ENCODE measurements around the gene SPNS2. TPM values are rescaled to one million over a fixed set of nuclear protein-coding genes. Genes with fewer than 3 reads are reported as not detected.

Gene SPNS2
- total RNA-seq, 1 donor from 2014 or later: 0.34 TPM

DNA sequence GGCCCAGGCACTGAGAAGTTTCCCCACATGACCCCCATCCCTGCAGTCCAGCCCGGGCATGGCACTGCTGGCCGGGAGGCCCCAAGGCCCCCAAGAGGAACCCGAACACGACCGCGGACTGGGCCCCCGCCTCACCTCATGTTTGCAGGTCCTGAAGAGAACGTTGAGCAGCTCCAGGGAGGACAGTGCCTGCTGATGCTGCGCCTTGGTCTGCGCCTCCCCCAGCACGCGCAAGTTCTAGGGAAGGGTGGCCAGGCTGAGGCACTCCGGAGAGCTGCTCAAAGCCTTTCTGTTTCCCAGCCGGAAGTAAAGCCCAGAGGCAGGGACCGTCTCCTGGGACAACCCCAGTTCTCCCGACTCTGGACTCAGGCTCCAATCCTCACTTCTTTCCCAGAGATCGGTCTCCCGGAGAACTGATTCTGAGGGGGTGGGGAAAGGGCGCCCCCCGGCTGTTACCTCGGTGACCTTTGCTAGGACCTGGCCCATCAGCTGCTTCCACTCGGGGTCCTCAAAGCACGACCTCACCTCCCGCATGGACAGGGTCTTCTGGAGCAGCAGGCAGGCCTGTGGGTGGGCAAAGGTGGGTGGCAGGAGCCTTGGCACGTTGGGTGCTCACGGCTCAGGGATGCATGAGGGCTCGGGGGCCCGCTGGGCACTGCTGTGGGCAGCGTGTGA lies 42.8 kb downstream of the SPNS2 start:
- H3K9me3 Mint-ChIP-seq: no peaks in the 10 kb centered on the region
- TF ChIP-seq, protein P1, sequence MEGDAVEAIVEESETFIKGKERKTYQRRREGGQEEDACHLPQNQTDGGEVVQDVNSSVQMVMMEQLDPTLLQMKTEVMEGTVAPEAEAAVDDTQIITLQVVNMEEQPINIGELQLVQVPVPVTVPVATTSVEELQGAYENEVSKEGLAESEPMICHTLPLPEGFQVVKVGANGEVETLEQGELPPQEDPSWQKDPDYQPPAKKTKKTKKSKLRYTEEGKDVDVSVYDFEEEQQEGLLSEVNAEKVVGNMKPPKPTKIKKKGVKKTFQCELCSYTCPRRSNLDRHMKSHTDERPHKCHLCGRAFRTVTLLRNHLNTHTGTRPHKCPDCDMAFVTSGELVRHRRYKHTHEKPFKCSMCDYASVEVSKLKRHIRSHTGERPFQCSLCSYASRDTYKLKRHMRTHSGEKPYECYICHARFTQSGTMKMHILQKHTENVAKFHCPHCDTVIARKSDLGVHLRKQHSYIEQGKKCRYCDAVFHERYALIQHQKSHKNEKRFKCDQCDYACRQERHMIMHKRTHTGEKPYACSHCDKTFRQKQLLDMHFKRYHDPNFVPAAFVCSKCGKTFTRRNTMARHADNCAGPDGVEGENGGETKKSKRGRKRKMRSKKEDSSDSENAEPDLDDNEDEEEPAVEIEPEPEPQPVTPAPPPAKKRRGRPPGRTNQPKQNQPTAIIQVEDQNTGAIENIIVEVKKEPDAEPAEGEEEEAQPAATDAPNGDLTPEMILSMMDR (IDR thresholded peaks at IDR 0.05): peak; percentile 32
- TF ChIP-seq EZH2 (IDR thresholded peaks at IDR 0.05): no peak
- Histone ChIP-seq H3K4me1 (peaks cover 5% of the 10 kb centered on the region), H3K9ac (no peak overlapping the region), H3K36me3 (no peaks in the 10 kb centered on the region), H4K20me1 (ENCODE audit: low read depth) (no peaks in the 10 kb centered on the region), H3K79me2 (ENCODE audit: low read depth) (no peaks in the 10 kb centered on the region), H3K27ac (no peak overlapping the region), H3K27me3 (no peaks in the 10 kb centered on the region), H2AFZ (replicated peaks) (no peak overlapping the region), H3K4me2 (no peak overlapping the region), H3K9me3 (ENCODE audit: low read depth) (no peaks in the 10 kb centered on the region), H3K4me3 (no peak overlapping the region), H3F3A (ENCODE audit: low read depth) (peaks cover 3% of the 10 kb centered on the region)
- no peaks in the 10 kb centered on the region for H3K4me1 Mint-ChIP-seq
- H3K27ac Mint-ChIP-seq: no peak overlapping the region
- no peak overlapping the region for H3K4me3 Mint-ChIP-seq
- H3K36me3 Mint-ChIP-seq: peaks cover 3% of the 10 kb centered on the region
- no peaks in the 10 kb centered on the region for H3K27me3 Mint-ChIP-seq (ENCODE audit: insufficient read depth, low read depth)
- DNase-seq (ENCODE audit: low spot score): no peak

DNA sequence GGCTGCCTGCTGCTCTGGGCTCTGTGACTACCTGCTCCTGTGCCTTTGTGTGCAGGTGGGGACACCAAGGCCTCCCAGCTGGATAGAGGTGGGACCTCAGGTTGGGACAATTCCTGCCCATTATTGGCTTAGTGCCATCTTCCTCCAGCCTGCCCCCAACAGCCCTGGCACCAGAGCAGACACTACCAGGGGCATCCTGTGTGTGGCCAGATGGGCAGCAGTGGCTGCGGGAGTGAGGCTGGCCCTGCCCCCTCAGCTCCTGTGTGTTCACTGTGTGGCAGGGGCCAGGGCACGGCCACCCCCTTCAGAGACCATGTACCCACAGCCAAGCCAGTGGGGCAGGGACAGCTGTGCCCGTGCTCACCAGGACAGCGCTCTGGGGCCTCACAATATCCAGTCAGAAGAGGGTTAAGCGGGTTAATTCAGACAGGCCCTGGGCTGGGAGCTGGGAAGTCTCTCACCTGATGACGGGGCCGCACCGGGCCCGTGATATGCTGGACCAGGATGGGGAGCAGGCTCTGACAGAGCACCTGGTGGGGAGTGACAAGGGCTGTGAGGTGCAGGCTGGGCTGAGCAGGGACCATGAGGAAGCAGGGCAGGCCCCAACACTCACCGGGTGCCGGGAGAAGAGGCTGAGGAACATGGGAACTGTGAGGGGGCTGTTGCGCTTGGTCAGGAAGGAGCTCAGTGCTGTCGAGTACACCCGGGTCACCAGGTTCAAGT lies 43.5 kb downstream of the SPNS2 start:
- DNase-seq (ENCODE audit: low spot score): no peak
- peaks cover under 1% of the 10 kb centered on the region for H3F3A ChIP-seq (ENCODE audit: low read depth)
- H3K36me3 ChIP-seq: no peaks in the 10 kb centered on the region
- no peaks in the 10 kb centered on the region for H3K27me3 Mint-ChIP-seq (ENCODE audit: insufficient read depth, low read depth)
- no peaks in the 10 kb centered on the region for H4K20me1 ChIP-seq (ENCODE audit: low read depth)
- H3K4me2 ChIP-seq: no peak overlapping the region
- H3K27ac Mint-ChIP-seq: no peak overlapping the region
- H3K4me3 Mint-ChIP-seq: no peak overlapping the region
- H3K4me1 Mint-ChIP-seq: no peaks in the 10 kb centered on the region
- H3K27ac ChIP-seq: no peak overlapping the region
- no peaks in the 10 kb centered on the region for H3K9me3 ChIP-seq (ENCODE audit: low read depth)
- H3K27me3 ChIP-seq: no peaks in the 10 kb centered on the region
- no peaks in the 10 kb centered on the region for H3K4me1 ChIP-seq
- H3K9ac ChIP-seq: no peak overlapping the region
- no peaks in the 10 kb centered on the region for H3K9me3 Mint-ChIP-seq
- H3K4me3 ChIP-seq: no peak overlapping the region
- TF ChIP-seq EZH2phosphoT487 (IDR thresholded peaks at IDR 0.05) (no peak), EZH2 (IDR thresholded peaks at IDR 0.05) (no peak)
- TF ChIP-seq, protein P1 (IDR thresholded peaks at IDR 0.05): no peak
- H3K79me2 ChIP-seq (ENCODE audit: low read depth): no peaks in the 10 kb centered on the region
- peaks cover 3% of the 10 kb centered on the region for H3K36me3 Mint-ChIP-seq
- H2AFZ ChIP-seq (replicated peaks): no peak overlapping the region

DNA sequence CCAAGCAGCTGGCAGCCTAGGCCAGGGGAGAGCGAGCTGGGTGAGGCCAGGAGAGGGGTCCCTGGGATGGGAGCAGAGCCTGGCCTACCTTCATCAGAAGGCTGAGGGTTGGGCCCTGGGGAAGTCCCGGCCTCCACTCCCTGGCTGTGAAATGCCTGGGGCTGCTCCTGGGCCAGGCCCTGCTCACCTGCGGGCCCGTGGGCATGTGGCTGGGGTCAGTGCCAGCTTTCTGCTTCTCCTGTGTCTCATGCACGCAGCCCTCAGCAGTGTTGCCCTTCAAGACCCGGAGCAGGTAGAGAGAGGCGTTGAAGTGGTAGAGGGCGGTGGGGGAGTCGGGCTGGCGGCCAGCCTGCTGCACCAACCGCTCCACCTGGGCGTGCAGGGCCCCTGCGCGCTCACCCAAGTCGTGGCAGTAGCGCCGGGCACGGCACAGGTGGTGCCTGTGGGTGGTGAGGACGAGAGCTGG lies 44.1 kb downstream of the SPNS2 start:
- Histone ChIP-seq H2AFZ (replicated peaks) (no peak overlapping the region), H3K27me3 (no peaks in the 10 kb centered on the region), H3K9me3 (ENCODE audit: low read depth) (no peaks in the 10 kb centered on the region), H3K9ac (no peak overlapping the region), H3K27ac (no peak overlapping the region), H3K79me2 (ENCODE audit: low read depth) (no peaks in the 10 kb centered on the region), H3K4me1 (no peaks in the 10 kb centered on the region), H3K4me3 (no peak overlapping the region), H4K20me1 (ENCODE audit: low read depth) (no peaks in the 10 kb centered on the region), H3K36me3 (no peaks in the 10 kb centered on the region), H3K4me2 (no peak overlapping the region), H3F3A (ENCODE audit: low read depth) (no peaks in the 10 kb centered on the region)
- H3K27me3 Mint-ChIP-seq (ENCODE audit: insufficient read depth, low read depth): no peaks in the 10 kb centered on the region
- H3K9me3 Mint-ChIP-seq: no peaks in the 10 kb centered on the region
- DNase-seq (ENCODE audit: low spot score): no peak
- no peaks in the 10 kb centered on the region for H3K4me1 Mint-ChIP-seq
- TF ChIP-seq EZH2 (IDR thresholded peaks at IDR 0.05) (no peak), EZH2phosphoT487 (IDR thresholded peaks at IDR 0.05) (no peak)
- TF ChIP-seq, protein P1 (IDR thresholded peaks at IDR 0.05): no peak
- peaks cover 3% of the 10 kb centered on the region for H3K36me3 Mint-ChIP-seq
- H3K4me3 Mint-ChIP-seq: no peak overlapping the region
- H3K27ac Mint-ChIP-seq: no peak overlapping the region

Data from neural progenitor cell (in vitro differentiated cells).